GM23338 (cell line): Measurements from ENCODE around the gene MAST3.

ENCODE experiments used
- CREB1 ChIP-seq: fragments of 250-450 bp; sonication (Bioruptor Pico); IDR thresholded peaks from 2 replicates; pipeline ENCODE4 v1.5.0; 2020; ENCODE audit warnings: low read depth, mild to moderate bottlenecking, moderate library complexity
- EZH2 ChIP-seq: fragments of 200-600 bp; sonication (generic); IDR thresholded peaks from one replicate; pipeline ENCODE4 v1.8.0; 2017; ENCODE audit warnings: antibody characterized with exemption, mild to moderate bottlenecking, low read depth; ENCODE audit not compliant: unreplicated experiment
- EZH2phosphoT487 ChIP-seq: fragments of 200-600 bp; sonication (generic); IDR thresholded peaks from one replicate; pipeline ENCODE4 v1.8.1; 2018; ENCODE audit warnings: antibody characterized with exemption; ENCODE audit not compliant: unreplicated experiment
- JUNB ChIP-seq: IDR thresholded peaks from one replicate; pipeline ENCODE4 v1.6.1; 2016; ENCODE audit warnings: antibody characterized with exemption; ENCODE audit not compliant: unreplicated experiment
- NANOG ChIP-seq: IDR thresholded peaks from 2 replicates; pipeline ENCODE4 v1.6.1; 2016; ENCODE audit warnings: antibody characterized with exemption, borderline replicate concordance
- POLR2AphosphoS5 ChIP-seq: IDR thresholded peaks from 2 replicates; pipeline ENCODE4 v1.6.1; 2016; ENCODE audit warnings: antibody characterized with exemption, low read depth
- STAT1 ChIP-seq: IDR thresholded peaks from one replicate; pipeline ENCODE4 v1.6.1; 2016; ENCODE audit warnings: antibody characterized with exemption; ENCODE audit not compliant: unreplicated experiment
- ZNF114 ChIP-seq: fragments of 250-450 bp; sonication (Bioruptor Pico); IDR thresholded peaks from 2 replicates; pipeline ENCODE4 v1.5.0; 2020; ENCODE audit warnings: mild to moderate bottlenecking, moderate library complexity
- ZNF331 ChIP-seq: fragments of 250-450 bp; sonication (Bioruptor Pico); IDR thresholded peaks from 2 replicates; pipeline ENCODE4 v1.5.0; 2020; ENCODE audit warnings: low read depth, mild to moderate bottlenecking, moderate library complexity
- TF ChIP-seq, protein P1 (sequence below), 2 experiments: fragments of 200-600 bp in 1 of 2; sonication (generic) in 1 of 2; conservative IDR thresholded peaks; 2 replicates each; pipeline versions ENCODE4 v1.5.1 to v1.6.1; 2016 to 2017; ENCODE audit warnings: antibody characterized with exemption in 2 of 2, low read depth in 2 of 2, mild to moderate bottlenecking in 2 of 2, moderate library complexity in 1 of 2
- TF ChIP-seq, protein P2 (sequence below): IDR thresholded peaks from one replicate; pipeline ENCODE4 v1.6.1; 2018; ENCODE audit warnings: antibody characterized with exemption; ENCODE audit not compliant: unreplicated experiment
- TF ChIP-seq, protein P3 (sequence below): IDR thresholded peaks from 2 replicates; pipeline ENCODE4 v1.6.1; 2016; ENCODE audit warnings: antibody characterized with exemption
- TF ChIP-seq, protein P4 (sequence below): fragments of 250-450 bp; sonication (Bioruptor Pico); IDR thresholded peaks from 2 replicates; pipeline ENCODE4 v1.5.0; 2020; ENCODE audit warnings: mild to moderate bottlenecking, moderate library complexity

DNA sequence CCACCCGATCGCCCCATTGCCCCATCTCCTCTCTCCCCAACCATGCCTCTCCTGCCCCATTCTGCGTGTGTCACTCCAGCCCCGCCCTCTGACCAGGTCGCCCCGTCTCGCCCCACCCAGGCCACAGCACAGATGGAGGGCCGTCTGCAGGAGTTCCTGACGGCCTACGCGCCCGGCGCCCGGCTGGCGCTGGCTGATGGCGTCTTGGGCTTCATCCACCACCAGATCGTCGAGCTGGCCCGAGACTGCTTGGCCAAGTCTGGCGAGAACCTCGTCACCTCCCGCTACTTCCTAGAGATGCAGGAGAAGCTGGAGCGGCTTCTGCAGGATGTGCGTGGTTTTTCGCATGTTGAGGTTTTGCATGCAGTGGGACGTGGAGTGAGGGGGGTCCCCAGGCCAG, 26.2 kb downstream of the MAST3 start:
- TF ChIP-seq, protein P1, sequence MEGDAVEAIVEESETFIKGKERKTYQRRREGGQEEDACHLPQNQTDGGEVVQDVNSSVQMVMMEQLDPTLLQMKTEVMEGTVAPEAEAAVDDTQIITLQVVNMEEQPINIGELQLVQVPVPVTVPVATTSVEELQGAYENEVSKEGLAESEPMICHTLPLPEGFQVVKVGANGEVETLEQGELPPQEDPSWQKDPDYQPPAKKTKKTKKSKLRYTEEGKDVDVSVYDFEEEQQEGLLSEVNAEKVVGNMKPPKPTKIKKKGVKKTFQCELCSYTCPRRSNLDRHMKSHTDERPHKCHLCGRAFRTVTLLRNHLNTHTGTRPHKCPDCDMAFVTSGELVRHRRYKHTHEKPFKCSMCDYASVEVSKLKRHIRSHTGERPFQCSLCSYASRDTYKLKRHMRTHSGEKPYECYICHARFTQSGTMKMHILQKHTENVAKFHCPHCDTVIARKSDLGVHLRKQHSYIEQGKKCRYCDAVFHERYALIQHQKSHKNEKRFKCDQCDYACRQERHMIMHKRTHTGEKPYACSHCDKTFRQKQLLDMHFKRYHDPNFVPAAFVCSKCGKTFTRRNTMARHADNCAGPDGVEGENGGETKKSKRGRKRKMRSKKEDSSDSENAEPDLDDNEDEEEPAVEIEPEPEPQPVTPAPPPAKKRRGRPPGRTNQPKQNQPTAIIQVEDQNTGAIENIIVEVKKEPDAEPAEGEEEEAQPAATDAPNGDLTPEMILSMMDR (conservative IDR thresholded peaks at IDR 0.05; ENCODE audit: low read depth in 2 of 2) = no peak
- TF ChIP-seq, protein P2, sequence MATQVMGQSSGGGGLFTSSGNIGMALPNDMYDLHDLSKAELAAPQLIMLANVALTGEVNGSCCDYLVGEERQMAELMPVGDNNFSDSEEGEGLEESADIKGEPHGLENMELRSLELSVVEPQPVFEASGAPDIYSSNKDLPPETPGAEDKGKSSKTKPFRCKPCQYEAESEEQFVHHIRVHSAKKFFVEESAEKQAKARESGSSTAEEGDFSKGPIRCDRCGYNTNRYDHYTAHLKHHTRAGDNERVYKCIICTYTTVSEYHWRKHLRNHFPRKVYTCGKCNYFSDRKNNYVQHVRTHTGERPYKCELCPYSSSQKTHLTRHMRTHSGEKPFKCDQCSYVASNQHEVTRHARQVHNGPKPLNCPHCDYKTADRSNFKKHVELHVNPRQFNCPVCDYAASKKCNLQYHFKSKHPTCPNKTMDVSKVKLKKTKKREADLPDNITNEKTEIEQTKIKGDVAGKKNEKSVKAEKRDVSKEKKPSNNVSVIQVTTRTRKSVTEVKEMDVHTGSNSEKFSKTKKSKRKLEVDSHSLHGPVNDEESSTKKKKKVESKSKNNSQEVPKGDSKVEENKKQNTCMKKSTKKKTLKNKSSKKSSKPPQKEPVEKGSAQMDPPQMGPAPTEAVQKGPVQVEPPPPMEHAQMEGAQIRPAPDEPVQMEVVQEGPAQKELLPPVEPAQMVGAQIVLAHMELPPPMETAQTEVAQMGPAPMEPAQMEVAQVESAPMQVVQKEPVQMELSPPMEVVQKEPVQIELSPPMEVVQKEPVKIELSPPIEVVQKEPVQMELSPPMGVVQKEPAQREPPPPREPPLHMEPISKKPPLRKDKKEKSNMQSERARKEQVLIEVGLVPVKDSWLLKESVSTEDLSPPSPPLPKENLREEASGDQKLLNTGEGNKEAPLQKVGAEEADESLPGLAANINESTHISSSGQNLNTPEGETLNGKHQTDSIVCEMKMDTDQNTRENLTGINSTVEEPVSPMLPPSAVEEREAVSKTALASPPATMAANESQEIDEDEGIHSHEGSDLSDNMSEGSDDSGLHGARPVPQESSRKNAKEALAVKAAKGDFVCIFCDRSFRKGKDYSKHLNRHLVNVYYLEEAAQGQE = no peak
- no peak for TF ChIP-seq EZH2
- no peak for TF ChIP-seq POLR2AphosphoS5
- TF ChIP-seq STAT1 = no peak
- TF ChIP-seq EZH2phosphoT487 = no peak
- TF ChIP-seq, protein P3, sequence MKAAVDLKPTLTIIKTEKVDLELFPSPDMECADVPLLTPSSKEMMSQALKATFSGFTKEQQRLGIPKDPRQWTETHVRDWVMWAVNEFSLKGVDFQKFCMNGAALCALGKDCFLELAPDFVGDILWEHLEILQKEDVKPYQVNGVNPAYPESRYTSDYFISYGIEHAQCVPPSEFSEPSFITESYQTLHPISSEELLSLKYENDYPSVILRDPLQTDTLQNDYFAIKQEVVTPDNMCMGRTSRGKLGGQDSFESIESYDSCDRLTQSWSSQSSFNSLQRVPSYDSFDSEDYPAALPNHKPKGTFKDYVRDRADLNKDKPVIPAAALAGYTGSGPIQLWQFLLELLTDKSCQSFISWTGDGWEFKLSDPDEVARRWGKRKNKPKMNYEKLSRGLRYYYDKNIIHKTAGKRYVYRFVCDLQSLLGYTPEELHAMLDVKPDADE = no peak
- no peak for TF ChIP-seq JUNB
- no peak for TF ChIP-seq CREB1 (CRISPR knock-in tag)
- TF ChIP-seq ZNF331 (CRISPR knock-in tag) = no peak
- no peak for TF ChIP-seq ZNF114 (CRISPR knock-in tag)
- TF ChIP-seq, protein P4, sequence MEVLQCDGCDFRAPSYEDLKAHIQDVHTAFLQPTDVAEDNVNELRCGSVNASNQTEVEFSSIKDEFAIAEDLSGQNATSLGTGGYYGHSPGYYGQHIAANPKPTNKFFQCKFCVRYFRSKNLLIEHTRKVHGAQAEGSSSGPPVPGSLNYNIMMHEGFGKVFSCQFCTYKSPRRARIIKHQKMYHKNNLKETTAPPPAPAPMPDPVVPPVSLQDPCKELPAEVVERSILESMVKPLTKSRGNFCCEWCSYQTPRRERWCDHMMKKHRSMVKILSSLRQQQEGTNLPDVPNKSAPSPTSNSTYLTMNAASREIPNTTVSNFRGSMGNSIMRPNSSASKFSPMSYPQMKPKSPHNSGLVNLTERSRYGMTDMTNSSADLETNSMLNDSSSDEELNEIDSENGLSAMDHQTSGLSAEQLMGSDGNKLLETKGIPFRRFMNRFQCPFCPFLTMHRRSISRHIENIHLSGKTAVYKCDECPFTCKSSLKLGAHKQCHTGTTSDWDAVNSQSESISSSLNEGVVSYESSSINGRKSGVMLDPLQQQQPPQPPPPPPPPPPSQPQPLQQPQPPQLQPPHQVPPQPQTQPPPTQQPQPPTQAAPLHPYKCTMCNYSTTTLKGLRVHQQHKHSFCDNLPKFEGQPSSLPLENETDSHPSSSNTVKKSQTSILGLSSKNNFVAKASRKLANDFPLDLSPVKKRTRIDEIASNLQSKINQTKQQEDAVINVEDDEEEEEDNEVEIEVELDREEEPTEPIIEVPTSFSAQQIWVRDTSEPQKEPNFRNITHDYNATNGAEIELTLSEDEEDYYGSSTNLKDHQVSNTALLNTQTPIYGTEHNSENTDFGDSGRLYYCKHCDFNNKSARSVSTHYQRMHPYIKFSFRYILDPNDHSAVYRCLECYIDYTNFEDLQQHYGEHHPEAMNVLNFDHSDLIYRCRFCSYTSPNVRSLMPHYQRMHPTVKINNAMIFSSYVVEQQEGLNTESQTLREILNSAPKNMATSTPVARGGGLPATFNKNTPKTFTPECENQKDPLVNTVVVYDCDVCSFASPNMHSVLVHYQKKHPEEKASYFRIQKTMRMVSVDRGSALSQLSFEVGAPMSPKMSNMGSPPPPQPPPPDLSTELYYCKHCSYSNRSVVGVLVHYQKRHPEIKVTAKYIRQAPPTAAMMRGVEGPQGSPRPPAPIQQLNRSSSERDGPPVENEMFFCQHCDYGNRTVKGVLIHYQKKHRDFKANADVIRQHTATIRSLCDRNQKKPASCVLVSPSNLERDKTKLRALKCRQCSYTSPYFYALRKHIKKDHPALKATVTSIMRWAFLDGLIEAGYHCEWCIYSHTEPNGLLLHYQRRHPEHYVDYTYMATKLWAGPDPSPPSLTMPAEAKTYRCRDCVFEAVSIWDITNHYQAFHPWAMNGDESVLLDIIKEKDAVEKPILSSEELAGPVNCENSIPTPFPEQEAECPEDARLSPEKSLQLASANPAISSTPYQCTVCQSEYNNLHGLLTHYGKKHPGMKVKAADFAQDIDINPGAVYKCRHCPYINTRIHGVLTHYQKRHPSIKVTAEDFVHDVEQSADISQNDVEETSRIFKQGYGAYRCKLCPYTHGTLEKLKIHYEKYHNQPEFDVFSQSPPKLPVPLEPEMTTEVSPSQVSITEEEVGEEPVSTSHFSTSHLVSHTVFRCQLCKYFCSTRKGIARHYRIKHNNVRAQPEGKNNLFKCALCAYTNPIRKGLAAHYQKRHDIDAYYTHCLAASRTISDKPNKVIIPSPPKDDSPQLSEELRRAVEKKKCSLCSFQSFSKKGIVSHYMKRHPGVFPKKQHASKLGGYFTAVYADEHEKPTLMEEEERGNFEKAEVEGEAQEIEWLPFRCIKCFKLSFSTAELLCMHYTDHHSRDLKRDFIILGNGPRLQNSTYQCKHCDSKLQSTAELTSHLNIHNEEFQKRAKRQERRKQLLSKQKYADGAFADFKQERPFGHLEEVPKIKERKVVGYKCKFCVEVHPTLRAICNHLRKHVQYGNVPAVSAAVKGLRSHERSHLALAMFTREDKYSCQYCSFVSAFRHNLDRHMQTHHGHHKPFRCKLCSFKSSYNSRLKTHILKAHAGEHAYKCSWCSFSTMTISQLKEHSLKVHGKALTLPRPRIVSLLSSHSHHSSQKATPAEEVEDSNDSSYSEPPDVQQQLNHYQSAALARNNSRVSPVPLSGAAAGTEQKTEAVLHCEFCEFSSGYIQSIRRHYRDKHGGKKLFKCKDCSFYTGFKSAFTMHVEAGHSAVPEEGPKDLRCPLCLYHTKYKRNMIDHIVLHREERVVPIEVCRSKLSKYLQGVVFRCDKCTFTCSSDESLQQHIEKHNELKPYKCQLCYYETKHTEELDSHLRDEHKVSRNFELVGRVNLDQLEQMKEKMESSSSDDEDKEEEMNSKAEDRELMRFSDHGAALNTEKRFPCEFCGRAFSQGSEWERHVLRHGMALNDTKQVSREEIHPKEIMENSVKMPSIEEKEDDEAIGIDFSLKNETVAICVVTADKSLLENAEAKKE (CRISPR knock-in tag) = no peak
- TF ChIP-seq NANOG = no peak
